SU-DHL-6 (cell line): Measurements from ENCODE around the gene CLDN6.

ENCODE experiments used
- CTCF ChIP-seq: fragments of 200-600 bp; sonication (generic); IDR thresholded peaks from one replicate; pipeline ENCODE4 v1.5.1; 2017; ENCODE audit warnings: antibody characterized with exemption, mild to moderate bottlenecking, low read length, moderate library complexity; ENCODE audit not compliant: insufficient read depth, poor library complexity, severe bottlenecking
- EZH2phosphoT487 ChIP-seq: fragments of 200-600 bp; sonication (generic), shearing (Covaris generic); conservative IDR thresholded peaks from 2 replicates; pipeline ENCODE4 v1.6.1; 2018; ENCODE audit warnings: mild to moderate bottlenecking, antibody characterized with exemption, low read length, moderate library complexity, mixed read lengths

GRCh38 chr16:3054965-3055733 lies 37.2 kb upstream of the CLDN6 start:
- TF ChIP-seq CTCF, result no peak
- TF ChIP-seq EZH2phosphoT487, result no peak
